Measurements from ENCODE around the gene SCAI.
"Not testable (repeated sequence)": the region's sequence is repeated elsewhere in the genome, so short reads cannot be mapped to it uniquely, and the experiment has no call there.

Gene SCAI

DNA sequence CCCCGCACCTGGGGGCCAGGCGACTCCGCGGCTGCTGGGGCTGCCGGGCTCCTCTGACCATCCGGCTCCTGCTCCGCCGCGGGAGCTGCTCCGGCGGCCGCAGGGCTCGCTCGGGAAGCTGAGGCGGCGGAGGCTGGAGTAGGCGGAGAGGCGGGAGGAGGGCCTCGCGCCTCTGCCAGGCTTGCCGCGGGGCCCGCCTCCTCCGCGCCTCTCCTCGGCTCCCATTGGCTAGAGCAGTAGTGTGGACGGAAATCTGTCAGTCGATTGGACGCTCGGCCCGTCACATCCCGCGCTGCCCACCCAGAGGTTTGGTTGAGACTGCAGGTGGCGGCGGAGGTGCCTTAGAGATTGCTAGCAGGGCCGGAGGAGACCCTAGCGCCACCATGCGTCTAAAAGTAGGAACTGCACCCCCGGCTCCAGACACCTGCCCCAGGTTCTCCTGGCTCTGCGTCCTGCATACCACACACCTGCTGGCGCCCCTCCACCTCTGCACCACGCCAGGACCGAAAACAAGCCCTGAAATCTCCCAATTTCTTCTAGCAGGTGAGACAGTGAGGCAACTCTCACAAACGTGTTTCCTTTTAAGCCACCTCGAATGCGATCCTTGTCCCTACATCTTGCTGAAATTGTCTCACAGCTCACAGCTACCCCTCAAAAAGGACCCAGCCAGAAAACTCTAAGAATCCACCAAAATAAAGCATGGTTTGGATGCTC lies at the start of gene SCAI:
Gene SCAI, minus strand, starts transcription at position 152 of the 714 bp plus-strand sequence. Its CDS starts 91 bp downstream, at position 61.
- DNase-seq (ENCODE audit: low read depth in 3 of 3) = peak; percentile 91 to 98 (median 97)

DNA sequence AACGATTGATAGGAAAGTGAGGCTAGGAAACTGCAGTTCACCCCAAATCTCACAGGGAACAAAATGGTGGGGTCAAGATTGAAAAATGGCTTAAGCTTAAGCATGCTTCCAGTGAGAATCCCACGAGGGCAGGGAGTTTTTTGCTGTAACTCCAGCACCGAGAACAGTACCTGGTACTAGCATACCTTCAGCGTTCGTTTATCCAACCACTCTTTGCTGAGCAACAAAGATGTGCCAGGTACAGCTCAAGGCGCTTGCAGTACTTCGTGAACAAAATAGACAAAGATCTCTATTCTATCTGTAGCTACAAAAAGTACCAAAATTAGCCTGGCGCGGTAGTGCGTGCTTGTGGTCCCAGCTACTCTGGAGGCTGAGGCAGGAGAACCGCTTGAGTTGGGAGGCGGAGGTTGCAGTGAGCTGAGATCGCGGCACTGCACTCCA lies 47.1 kb upstream of the SCAI start:
- no peak for DNase-seq (ENCODE audit: low read depth in 3 of 3)

DNA sequence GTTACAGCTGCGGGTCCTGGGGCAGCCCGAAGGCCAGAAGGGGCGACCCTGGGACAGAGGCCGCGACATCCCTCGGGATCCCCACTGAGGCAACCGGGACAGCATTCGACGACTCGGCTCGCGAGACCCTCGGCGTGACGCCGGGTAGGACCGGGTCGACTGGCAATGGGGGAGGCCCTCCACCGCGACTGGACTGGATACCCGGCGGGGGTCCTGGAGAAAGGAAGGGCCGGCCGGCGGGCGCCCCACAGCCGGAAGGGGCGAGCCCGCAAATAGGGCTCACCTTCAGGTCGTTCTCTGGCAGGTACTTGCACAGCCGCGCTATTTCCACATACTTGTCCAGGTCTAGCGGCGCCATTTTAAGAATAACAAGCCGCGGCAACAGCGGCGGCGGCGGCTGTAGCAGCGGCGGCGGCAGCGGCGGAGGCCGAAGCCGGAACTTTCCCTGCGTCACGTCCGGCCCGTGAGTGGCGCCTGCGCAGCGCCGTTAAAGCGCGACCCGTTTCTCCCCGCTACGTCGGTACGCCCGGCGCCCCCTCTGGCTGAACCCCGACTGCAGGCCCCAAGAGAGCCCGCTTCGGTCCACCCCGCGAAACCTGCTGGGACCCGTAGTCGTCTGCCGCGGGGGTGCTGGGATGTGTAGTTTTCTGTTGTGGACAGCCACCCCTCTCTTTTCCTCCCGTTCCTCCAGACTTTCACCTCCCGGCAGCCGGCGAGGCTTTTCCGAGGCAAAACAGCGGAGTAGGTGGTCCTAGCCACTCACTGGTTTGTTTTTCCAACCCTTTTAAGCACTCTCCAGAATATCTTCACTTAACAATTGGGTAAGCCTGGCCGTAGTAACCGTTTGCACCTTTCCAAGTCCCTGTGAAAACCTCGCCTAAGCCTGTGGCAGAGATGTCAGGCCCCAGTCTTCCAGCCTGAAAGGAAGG lies 46.3 kb upstream of the SCAI start, which contains the start of gene PPP6C:
Gene PPP6C, minus strand, starts transcription at position 443 of the 929 bp plus-strand sequence. Its CDS starts 85 bp downstream, at position 358.
- DNase-seq (ENCODE audit: low read depth in 3 of 3) = peak; percentile 95 to 96 (median 96)

DNA sequence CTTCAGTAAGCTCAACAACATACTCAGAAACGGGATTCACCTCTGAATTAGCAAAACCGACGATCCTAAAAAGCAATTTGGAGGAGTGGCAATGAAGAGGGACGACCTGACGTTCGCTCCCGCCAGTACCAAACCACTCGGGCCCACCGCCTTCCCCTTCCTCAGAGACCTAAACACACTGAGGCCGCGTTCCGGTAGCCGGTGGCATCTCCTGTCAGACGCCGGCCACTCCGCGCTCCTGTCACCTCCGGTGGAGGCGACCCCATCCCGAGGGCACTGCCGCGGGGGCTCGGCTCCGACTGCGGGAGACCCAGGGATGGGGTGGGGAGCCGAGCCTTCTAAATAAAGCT lies 45.7 kb upstream of the SCAI start:
- DNase-seq (ENCODE audit: low read depth in 3 of 3) = no peak

DNA sequence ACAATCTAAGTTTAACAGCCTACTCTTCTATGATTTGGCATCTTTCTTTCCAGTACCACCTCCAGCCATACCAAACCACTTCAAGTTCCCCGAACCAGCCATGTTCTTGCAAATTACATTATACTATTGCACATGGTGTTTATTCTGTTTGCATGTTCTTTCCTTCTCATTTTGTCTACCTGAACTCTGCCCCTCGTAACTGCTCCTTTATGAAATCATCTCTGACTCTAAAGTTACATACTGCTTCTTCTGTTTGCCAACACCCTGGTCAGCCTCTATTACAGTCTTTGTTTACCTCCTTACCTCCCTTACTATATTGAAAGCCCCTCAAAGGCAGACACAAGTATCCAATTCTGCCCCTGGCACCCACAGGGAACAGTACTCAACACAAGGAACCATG lies 40.2 kb upstream of the SCAI start:
- DNase-seq (ENCODE audit: low read depth in 3 of 3) = no peak

DNA sequence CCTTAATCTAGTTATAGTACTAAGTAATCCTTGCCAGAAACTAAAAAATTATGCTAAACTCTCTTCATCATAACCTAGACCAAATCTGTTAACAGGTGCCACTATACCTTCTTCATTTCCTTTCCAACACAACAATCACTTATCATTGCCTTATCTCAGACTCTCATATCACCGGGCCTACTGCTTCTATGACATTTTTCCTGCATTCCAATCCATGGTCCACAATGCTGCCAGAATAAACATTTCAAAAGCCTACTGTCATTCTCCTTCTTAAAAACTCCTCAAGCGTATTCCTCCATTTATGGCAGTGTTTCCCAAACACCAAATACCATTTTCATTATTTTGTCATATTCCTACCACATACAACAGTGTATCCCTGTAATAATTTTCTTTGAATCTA lies 39.7 kb upstream of the SCAI start:
- no peak for DNase-seq (ENCODE audit: low read depth in 3 of 3)

DNA sequence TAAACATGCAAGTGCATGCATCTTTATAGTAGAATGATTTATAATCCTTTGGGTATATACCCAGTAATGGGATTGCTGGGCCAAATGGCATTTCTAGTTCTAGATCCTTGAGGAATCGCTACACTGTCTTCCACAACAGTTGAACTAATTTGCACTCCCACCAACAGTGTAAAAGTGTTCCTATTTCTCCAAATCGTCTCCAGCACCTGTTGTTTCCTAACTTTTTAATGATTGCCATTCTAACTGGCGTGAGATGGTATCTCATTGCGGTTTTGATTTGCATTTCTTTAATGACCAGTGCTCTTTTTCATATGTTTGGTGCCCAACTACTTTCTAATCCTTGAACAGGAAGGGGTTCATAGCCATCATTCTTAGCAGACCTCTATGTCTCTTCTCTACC lies 38.4 kb upstream of the SCAI start:
- DNase-seq (ENCODE audit: low read depth in 3 of 3) = not testable (repeated sequence)

DNA sequence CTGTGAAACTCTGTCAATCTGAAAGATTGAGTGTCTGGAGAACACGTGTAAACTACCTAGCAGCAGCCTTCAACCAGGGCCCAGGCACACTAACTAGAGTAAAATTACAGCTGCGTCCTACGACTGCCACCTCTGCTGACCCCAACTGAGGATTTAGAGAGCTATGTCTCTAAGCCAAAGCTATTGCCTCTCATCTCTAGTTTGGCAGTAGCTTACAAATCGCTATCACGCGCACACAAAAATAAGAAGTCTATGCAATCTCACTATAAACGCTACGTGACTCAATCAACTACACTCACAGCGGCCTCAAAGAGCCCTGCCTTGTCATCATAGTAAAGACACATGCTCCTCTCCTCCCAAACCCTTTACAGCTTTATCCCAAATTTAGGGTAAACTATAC lies 37.5 kb upstream of the SCAI start:
- no peak for DNase-seq (ENCODE audit: low read depth in 3 of 3)

DNA sequence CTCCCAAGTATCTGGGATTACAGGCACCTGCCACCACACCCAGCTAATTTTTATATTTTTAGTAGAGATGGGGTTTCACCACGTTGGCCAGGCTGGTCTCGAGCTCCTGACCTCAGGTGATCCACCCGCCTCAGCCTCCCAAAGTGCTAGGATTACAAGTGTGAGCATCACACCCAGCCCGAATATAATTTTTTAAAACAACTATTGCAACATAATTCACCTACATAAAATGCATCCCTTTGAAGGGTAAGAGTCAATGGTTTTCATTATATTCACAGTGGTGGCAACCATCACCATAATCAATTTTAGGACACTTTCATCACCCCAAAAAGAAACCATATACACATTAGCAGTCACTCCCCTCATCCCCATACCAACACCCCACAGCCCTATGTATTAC lies 36.4 kb upstream of the SCAI start:
- not testable (repeated sequence) for DNase-seq (ENCODE audit: low read depth in 3 of 3)

DNA sequence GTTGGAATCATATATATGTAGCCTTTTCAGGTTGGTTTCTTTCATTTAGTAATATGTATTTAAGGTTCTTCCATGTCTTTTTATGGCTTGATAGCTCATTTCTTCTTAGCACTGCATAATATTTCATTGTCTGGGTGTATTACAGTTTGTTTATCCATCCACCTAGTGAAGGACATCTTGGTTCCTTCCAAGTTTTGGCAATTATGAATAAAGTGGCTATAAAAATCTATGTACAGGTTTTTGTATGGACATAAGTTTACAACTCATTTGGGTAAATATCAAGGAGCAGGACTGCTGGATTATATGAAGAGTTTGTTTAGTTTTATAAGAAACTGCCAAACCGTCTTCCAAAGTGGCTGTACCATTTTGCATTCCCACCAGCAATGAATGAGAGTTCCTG lies 34.6 kb upstream of the SCAI start:
- DNase-seq (ENCODE audit: low read depth in 3 of 3) = no peak

DNA sequence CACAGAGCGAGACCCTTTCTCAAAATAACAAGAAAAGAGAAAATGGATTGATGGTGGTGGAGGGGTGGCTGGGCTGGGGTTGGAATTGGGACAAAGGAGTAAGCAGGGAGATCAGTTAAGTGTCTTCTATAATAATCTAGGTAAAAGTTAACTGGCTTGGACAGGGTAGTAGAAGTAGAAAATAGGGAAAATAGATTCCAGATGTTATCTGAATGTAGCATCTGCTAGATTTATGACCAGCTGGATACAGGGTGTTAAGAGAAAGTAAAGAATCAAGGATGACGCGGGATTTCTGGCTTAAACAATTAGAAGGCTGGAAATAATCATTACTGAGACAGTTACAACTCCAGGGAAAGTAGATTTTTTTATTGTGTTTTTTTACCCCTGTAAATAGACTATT lies 33.3 kb upstream of the SCAI start:
- DNase-seq (ENCODE audit: low read depth in 3 of 3) = no peak

DNA sequence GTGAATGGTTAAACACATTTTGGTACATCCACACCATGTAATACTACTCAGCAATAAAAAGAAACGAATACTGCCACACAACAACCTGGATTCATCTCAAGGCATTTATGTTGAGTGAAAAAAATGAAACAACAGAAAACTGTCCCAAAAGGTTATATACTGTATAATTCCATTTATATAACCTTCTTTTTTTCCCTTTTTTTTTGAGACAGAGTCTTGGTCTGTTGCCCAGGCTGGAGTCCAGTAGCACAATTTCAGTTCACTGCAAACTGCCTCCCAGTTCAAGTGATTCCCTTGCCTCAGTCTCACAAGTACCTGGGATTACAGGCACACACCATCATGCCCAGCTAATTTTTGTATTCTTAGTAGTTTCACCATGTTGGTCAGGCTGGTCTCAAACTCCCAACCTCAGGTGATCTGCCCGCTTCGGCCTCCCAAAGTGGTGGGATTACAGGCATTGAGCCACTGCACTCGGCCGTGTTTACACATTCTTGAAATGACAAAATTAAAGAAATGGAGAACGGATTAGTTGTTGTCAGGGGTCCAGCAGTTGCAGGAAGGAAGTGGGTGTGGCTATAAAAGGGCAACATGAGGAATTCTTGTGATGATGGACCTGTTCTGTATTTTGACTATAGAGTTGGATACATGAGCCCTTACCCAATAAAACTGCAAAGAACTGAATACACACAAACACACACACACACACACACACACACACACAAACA lies 28.9 kb upstream of the SCAI start:
- DNase-seq (ENCODE audit: low read depth in 3 of 3) = no peak

DNA sequence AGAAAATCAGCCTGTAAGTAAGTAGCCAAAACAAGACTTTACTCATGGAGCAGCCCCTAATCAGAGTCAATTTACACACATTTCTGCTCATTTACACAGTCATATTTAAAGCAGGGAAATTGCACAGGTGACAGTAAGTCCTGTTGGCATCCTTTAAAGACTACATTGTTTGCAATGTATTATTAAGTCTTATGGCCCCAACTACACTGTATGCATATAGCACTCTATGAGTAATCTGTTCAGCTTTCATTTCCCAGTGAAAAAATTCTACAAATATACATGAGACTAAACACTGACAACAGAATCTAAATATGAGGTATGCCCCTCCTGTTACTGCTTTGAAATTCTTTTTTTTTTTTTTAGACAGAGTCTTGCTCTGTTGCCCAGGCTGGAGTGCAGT lies 26.6 kb upstream of the SCAI start:
- no peak for DNase-seq (ENCODE audit: low read depth in 3 of 3)

DNA sequence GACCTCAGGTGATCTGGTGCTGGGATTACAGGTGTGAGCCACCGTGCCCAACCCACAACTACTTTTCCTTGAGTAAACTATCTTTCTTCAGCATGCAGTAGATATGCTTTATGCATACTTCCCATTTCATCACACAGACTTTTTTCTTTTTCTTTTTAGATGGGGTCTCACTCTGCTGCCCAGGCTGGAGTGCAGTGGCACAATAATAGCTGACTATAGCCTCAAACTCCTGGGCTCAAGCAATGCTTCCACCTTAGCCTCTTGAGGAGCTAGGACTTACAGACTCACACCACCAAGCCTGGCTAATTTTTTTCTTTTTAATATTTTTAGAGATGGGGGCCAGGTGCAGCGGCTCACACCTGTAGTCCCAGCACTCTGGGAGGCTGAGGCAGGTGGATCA lies 23.4 kb upstream of the SCAI start:
- no peak for DNase-seq (ENCODE audit: low read depth in 3 of 3)

DNA sequence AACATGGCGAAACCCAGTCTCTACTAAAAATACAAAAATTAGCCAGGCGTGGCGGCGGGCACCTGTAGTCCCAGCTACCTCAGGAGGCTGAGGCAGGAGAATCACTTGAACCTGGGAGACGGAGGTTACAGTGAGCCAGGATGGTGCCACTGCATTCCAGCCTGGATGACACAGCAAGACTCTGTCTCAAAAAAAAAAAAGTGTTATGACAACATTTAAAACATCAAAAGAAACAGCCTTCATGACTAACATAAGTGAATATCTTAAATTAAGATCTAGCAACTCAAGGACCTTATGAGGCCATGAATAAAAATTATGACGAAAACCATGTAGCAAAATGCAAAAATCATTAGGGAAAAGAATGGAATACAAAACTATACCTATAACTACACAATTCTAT lies 19.6 kb upstream of the SCAI start:
- DNase-seq (ENCODE audit: low read depth in 3 of 3) = not testable (repeated sequence)

DNA sequence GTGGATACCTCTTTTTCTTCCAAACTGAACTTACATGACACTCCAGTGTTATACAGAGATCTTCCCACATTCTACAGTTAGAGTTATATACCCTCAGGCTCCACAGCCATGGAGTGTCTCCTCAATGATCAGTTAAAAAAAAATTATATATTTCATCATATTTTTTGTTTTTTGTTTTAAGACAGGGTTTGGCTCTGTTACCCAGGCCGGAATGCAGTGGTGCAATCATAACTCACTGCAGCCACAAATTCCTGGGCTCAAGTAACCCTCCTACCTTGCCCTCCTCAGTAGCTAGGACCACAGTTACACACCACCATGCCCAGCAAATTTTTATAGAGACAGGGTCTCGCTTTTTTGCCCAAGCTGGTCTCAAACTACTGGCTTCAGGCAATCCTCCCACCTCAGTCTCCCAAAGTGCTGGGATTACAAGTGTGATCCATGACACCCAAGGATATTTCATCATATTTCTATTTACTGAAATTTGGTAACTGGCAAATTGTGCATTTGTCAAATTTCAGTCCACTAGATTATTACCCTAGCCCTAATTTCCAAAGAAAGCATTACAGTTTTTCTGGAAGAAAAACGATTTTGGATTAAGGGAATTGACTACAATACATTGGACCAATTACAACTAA lies 18.1 kb upstream of the SCAI start:
- no peak for DNase-seq (ENCODE audit: low read depth in 3 of 3)

DNA sequence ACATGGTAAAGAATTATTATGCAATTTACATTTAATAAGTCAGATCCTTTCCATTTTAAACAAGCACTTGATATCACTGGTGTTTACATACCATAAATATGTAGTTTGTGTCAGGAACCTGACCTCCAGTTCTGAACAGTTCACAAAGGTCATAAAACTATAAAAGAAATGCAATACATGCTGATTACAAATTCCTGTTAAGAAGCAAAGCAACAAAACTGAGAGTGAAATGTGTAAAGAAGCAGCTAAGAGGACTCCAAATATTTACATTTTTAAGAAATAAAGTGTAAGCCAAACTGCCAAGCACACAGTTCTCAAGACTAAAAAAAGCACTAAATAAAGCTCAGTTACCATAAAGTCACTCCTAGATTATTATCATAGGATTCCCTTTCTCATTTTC lies 17.4 kb upstream of the SCAI start:
- DNase-seq (ENCODE audit: low read depth in 3 of 3) = no peak

DNA sequence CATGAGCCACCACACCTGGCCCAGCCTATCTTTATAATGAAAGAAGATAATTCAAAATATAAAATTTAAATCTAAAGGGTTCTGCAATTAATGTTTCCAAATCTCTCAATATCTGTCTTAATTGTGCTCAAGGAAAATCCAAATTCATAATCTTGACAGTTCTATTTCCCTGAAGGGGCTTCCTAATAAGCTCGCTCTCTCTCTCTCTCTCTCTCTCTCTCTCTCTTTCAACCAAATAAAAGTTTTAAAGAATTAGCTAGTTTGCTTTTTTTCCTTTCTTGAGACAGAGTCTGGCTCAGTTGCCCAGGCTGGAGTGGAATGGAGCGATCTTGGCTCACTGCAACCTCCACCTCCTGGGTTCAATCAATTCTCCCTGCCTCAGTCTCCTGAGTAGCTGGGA lies 13.2 kb upstream of the SCAI start:
- no peak for DNase-seq (ENCODE audit: low read depth in 3 of 3)

DNA sequence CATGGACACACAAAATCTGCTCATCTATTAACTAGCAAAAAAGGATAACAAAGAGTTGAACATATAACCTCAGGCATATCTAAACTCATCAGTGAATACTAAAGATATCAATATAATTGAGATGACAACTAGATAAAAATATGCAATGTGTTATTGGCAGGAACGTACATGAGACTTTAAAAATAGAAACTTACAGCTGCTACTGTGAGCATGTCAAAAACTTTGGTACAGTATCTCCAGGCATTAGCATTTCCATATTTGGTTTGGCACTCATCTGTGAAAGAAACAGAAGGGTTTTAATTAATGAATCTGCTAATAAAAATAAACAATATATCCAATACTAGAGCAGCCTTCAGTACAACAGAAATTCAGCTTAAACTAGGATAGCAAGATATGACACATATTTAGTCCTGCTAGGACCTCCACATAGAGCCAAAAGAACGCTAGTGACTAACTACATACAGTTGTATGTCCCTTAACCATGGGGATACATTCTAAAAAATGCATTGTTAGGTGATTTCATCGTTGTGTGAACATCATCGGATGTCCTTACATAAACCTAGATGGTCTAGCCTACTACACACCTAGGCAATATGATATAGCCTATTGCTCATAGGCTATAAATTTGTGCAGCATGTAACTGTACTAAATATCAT lies 10.5 kb upstream of the SCAI start:
- no peak for DNase-seq (ENCODE audit: low read depth in 3 of 3)

DNA sequence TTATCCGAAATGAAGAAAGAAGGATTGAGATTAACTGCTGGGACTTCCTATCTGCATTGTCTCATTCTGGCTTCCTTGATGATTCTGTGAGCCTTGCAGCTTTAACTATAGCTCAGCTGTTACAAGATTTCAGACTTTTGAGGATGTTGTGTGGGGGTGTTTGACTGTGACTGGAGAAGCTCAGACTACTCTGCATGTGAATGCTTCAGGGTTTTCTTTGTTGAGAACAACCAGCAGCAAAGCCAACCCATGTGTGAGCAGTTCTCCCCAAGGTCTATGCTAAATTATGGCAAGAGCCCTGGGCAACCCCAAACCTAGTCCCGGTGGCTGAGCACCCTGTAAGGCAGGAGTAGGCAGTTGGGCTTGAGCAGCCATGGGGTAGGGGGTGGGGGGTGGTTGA lies 8.4 kb upstream of the SCAI start:
- no peak for DNase-seq (ENCODE audit: low read depth in 3 of 3)

Data from stimulated activated CD4-positive, alpha-beta T cell treated with anti-CD3 and anti-CD28 coated beads, TNF-alpha, amount 100 ng/mL, for 4 hours (primary cell).